OCI-LY7 (cell line): ENCODE measurements around the gene KMT5B. TPM values are rescaled to one million over a fixed set of nuclear protein-coding genes. Genes with fewer than 3 reads are reported as not detected.

Experiments used
- BruUV-seq: library from RNA; stranded (reverse); fragments of 400-500 nt; replicated peaks from 2 replicates; lab custom pipeline; 2021; lab: Mats Ljungman, UMichigan
- CTCF ChIA-PET: fragments of 300-600 bp; sonication (Branson Sonifier 250); formaldehyde crosslinking; loops from one replicate; lab custom pipeline; 2022; ENCODE audit warnings: antibody characterized with exemption; ENCODE audit not compliant: unreplicated experiment; lab: Charles Lee
- POLR2A ChIA-PET: fragments of 300-600 bp; sonication (Branson Sonifier 250); formaldehyde crosslinking; loops from one replicate; lab custom pipeline; 2022; ENCODE audit warnings: antibody characterized with exemption; lab: Charles Lee
- DNase-seq: peaks from one replicate; pipeline ENCODE4 v3.0.0-alpha.2; 2015; ENCODE audit warnings: low spot score
- H2AFZ ChIP-seq: fragments of 200-600 bp; sonication (generic), shearing (Covaris generic); 2 replicates; pipeline ENCODE4 v1.6.1; 2014; ENCODE audit warnings: mild to moderate bottlenecking, antibody characterized with exemption, low read length, moderate library complexity
- H3K27ac ChIP-seq: fragments of 200-600 bp; sonication (generic); 2 replicates; pipeline ENCODE4 v1.5.1; 2014; ENCODE audit warnings: mixed run types, low read depth, mild to moderate bottlenecking, moderate library complexity, low read length, inconsistent platforms; ENCODE audit not compliant: poor library complexity, severe bottlenecking
- H3K36me3 ChIP-seq: fragments of 200-600 bp; sonication (generic); 2 replicates; pipeline ENCODE4 v1.6.1; 2014; ENCODE audit warnings: mild to moderate bottlenecking, antibody characterized with exemption, low read length, moderate library complexity, mixed read lengths; ENCODE audit not compliant: insufficient read depth
- H3K4me1 ChIP-seq: fragments of 200-600 bp; sonication (generic); 2 replicates; pipeline ENCODE4 v1.5.1; 2014; ENCODE audit warnings: mild to moderate bottlenecking, low read length; ENCODE audit not compliant: insufficient read depth, poor library complexity, severe bottlenecking
- H3K4me2 ChIP-seq: fragments of 200-600 bp; sonication (generic); 2 replicates; pipeline ENCODE4 v1.6.1; 2014; ENCODE audit warnings: mild to moderate bottlenecking, low read length
- H3K4me3 ChIP-seq: fragments of 200-600 bp; sonication (generic); 2 replicates; pipeline ENCODE4 v1.5.1; 2014; ENCODE audit warnings: mild to moderate bottlenecking, low read depth, low read length; ENCODE audit not compliant: poor library complexity, severe bottlenecking
- H3K79me2 ChIP-seq: fragments of 200-600 bp; sonication (generic); 2 replicates; pipeline ENCODE4 v1.6.1; 2016; ENCODE audit warnings: low read depth, mild to moderate bottlenecking, low read length, moderate library complexity, mixed read lengths; ENCODE audit not compliant: insufficient read depth
- H3K9me2 ChIP-seq: fragments of 200-600 bp; sonication (generic); 2 replicates; pipeline ENCODE4 v1.6.1; 2016; ENCODE audit warnings: mild to moderate bottlenecking, low read length, mixed read lengths; ENCODE audit not compliant: insufficient read depth
- H3K9me3 ChIP-seq: fragments of 200-600 bp; sonication (generic); 2 replicates; pipeline ENCODE4 v1.6.1; 2014; ENCODE audit warnings: mild to moderate bottlenecking, mixed run types, low read length, mixed read lengths
- H4K20me1 ChIP-seq: fragments of 200-600 bp; sonication (generic); 2 replicates; pipeline ENCODE4 v1.6.1; 2014; ENCODE audit warnings: mild to moderate bottlenecking, antibody characterized with exemption, low read length, moderate library complexity, mixed read lengths; ENCODE audit not compliant: insufficient read depth
- EZH2phosphoT487 ChIP-seq: fragments of 200-600 bp; sonication (generic); IDR thresholded peaks from 2 replicates; pipeline ENCODE4 v1.6.1; 2018; ENCODE audit warnings: low read depth, borderline replicate concordance, mild to moderate bottlenecking, mixed run types, antibody characterized with exemption, low read length, moderate library complexity, mixed read lengths
- intact Hi-C: fragments of 100-400 bp; cut with micrococcal nuclease; formaldehyde crosslinking; loops from one replicate; pipeline ENCODE4 v1.10.0; 2022; ENCODE audit not compliant: unreplicated experiment
- total RNA-seq, 2 experiments: library from RNA; depleted of rRNA in 1 of 2; stranded (reverse); fragments of >200 nt in 1 of 2; shearing (Covaris generic) in 1 of 2; gene quantifications; 2 replicates each; pipeline ENCODE4 v1.2.3, GENCODE V29; 2014 to 2022
- TF ChIP-seq, protein P1 (sequence below): fragments of 200-600 bp; sonication (generic); conservative IDR thresholded peaks from 2 replicates; pipeline ENCODE4 v1.5.1; 2014; ENCODE audit warnings: mild to moderate bottlenecking, antibody characterized with exemption, low read length, moderate library complexity, mixed read lengths

The KMT5B gene
- total RNA-seq, 2 experiments from 2014 or later, result 14.3 to 28.8 TPM

- CTCF ChIA-PET, result no interaction called here
- H3K9me3 ChIP-seq, result no peaks in the 10 kb centered on the region
- H3K27ac ChIP-seq, result no peak overlapping the region
- intact Hi-C loops, result no loop called here
- no peak overlapping the region for H3K4me2 ChIP-seq
- POLR2A ChIA-PET, result no interaction called here
- no peaks in the 10 kb centered on the region; the same call in 1 of the 2 replicates for H4K20me1 ChIP-seq
- H3K4me1 ChIP-seq, result peaks cover 25% of the 10 kb centered on the region
- no TSS peak for BruUV-seq
- no peak overlapping the region for H3K4me3 ChIP-seq
- H3K36me3 ChIP-seq, result no peaks in the 10 kb centered on the region
- peaks cover 61% of the 10 kb centered on the region for H3K79me2 ChIP-seq
- no peak overlapping the region for H2AFZ ChIP-seq
- TF ChIP-seq, protein P1, sequence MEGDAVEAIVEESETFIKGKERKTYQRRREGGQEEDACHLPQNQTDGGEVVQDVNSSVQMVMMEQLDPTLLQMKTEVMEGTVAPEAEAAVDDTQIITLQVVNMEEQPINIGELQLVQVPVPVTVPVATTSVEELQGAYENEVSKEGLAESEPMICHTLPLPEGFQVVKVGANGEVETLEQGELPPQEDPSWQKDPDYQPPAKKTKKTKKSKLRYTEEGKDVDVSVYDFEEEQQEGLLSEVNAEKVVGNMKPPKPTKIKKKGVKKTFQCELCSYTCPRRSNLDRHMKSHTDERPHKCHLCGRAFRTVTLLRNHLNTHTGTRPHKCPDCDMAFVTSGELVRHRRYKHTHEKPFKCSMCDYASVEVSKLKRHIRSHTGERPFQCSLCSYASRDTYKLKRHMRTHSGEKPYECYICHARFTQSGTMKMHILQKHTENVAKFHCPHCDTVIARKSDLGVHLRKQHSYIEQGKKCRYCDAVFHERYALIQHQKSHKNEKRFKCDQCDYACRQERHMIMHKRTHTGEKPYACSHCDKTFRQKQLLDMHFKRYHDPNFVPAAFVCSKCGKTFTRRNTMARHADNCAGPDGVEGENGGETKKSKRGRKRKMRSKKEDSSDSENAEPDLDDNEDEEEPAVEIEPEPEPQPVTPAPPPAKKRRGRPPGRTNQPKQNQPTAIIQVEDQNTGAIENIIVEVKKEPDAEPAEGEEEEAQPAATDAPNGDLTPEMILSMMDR, result no peak
- TF ChIP-seq EZH2phosphoT487, result no peak
- H3K9me2 ChIP-seq, result no peaks in the 10 kb centered on the region
- no peak for DNase-seq
Measured at GRCh38 chr11:68199295-68199987, 13.7 kb downstream of the KMT5B start.

GRCh38 chr11:68196219-68196618 lies 16.9 kb downstream of the KMT5B start:
- Histone ChIP-seq H3K4me2 (no peak overlapping the region), H3K27ac (no peak overlapping the region), H4K20me1 (no peaks in the 10 kb centered on the region), H3K9me3 (no peaks in the 10 kb centered on the region), H3K36me3 (no peaks in the 10 kb centered on the region), H3K9me2 (no peaks in the 10 kb centered on the region), H3K4me3 (no peak overlapping the region), H2AFZ (no peak overlapping the region), H3K4me1 (peaks cover 45% of the 10 kb centered on the region), H3K79me2 (peaks cover 75% of the 10 kb centered on the region)
- intact Hi-C loops, result no loop called here
- BruUV-seq, result no TSS peak
- DNase-seq, result no peak
- CTCF ChIA-PET, result no interaction called here
- POLR2A ChIA-PET, result no interaction called here
- TF ChIP-seq, protein P1, result no peak
- no peak for TF ChIP-seq EZH2phosphoT487

DNA sequence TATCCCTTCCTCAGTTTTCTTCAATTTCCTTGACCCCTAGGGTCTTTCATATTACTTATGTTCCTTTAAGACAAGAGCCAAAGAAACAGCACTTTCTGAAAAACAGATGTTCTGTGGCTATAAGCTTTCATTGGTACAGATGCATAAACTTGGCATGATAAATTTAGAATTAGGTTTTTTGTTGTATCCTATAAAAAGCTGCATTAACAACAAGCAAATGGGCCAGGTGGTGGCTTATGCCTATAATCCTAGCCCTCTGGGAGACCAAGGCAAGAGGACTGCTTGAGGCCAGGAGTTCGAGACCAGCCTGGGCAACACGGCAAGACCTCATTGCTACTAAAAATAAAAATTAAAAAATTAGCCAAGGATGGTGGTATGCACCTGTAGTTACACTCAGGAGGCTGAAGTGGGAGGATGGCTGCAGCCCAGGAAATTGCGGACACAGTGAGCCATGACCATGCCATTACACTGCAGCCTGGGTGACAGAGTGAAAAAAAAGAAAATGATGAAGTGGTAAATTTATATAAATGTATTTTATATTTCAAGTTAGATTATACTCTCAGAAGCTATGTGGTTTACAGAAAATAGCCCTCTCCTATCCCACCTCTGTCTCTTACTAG lies 18.3 kb downstream of the KMT5B start:
- Histone ChIP-seq H3K4me1 (peaks cover 45% of the 10 kb centered on the region), H3K4me3 (no peak overlapping the region), H3K9me2 (no peaks in the 10 kb centered on the region), H3K27ac (peak overlapping the region; percentile 18), H4K20me1 (no peaks in the 10 kb centered on the region), H3K36me3 (no peaks in the 10 kb centered on the region; the same call in 1 of the 2 replicates), H2AFZ (no peak overlapping the region), H3K79me2 (peaks cover 68% of the 10 kb centered on the region), H3K9me3 (no peaks in the 10 kb centered on the region), H3K4me2 (peak overlapping the region; percentile 35)
- POLR2A ChIA-PET, result interaction anchor here (0.9 to 1.7 kb wide), 2 partner anchors 9 to 35 kb away, joined by 3 to 7 read pairs; no protein-coding TSS in a partner anchor
- DNase-seq, result peak; percentile 40
- intact Hi-C loops, result no loop called here
- no TSS peak for BruUV-seq
- CTCF ChIA-PET, result no interaction called here
- TF ChIP-seq, protein P1, result no peak
- no peak for TF ChIP-seq EZH2phosphoT487
